PC-9 (cell line): ENCODE measurements around the gene TULP4. TPM values are rescaled to one million over a fixed set of nuclear protein-coding genes. Genes with fewer than 3 reads are reported as not detected.

Experiments used
- BruUV-seq: library from RNA; stranded (reverse); fragments of 400-500 nt; replicated peaks from 2 replicates; lab custom pipeline; 2021; lab: Mats Ljungman, UMichigan
- CTCF ChIA-PET: fragments of 300-600 bp; sonication (Branson Sonifier 250); formaldehyde crosslinking; loops from one replicate; lab custom pipeline; 2022; ENCODE audit warnings: antibody characterized with exemption; lab: Charles Lee
- POLR2A ChIA-PET: fragments of 300-600 bp; sonication (Branson Sonifier 250); formaldehyde crosslinking; loops from one replicate; lab custom pipeline; 2022; ENCODE audit warnings: antibody characterized with exemption; ENCODE audit not compliant: unreplicated experiment; lab: Charles Lee
- DNase-seq, 2 experiments: peaks; one replicate each; pipeline versions ENCODE4 v3.0.0 to v3.0.0-alpha.2; 2015 to 2022; ENCODE audit warnings: mixed read lengths in 1 of 2
- H2AFZ ChIP-seq: fragments of 200-600 bp; sonication (generic); 2 replicates; pipeline ENCODE4 v1.8.1; 2017; ENCODE audit warnings: antibody characterized with exemption
- H3F3A ChIP-seq: fragments of 200-600 bp; sonication (generic); 2 replicates; pipeline ENCODE4 v1.8.1; 2017; ENCODE audit warnings: antibody characterized with exemption, mild to moderate bottlenecking, low read depth; ENCODE audit not compliant: insufficient read depth
- H3K27ac ChIP-seq: fragments of 200-600 bp; sonication (generic); 2 replicates; pipeline ENCODE4 v1.6.1; 2016; ENCODE audit warnings: mixed run types
- H3K27me3 ChIP-seq: fragments of 200-600 bp; sonication (generic); 2 replicates; pipeline ENCODE4 v1.6.1; 2016; ENCODE audit warnings: low read depth, mixed run types; ENCODE audit not compliant: insufficient read depth
- H3K36me3 ChIP-seq: fragments of 200-600 bp; sonication (generic); 2 replicates; pipeline ENCODE4 v1.6.1; 2016; ENCODE audit warnings: low read depth, mixed run types
- H3K4me1 ChIP-seq: fragments of 200-600 bp; sonication (generic); replicated peaks from 2 replicates; pipeline ENCODE4 v1.6.1; 2016; ENCODE audit warnings: mixed run types; ENCODE audit not compliant: insufficient read depth
- H3K4me2 ChIP-seq: fragments of 200-600 bp; sonication (generic); 2 replicates; pipeline ENCODE4 v1.6.1; 2017; ENCODE audit warnings: mixed run types
- H3K4me3 ChIP-seq: fragments of 200-600 bp; sonication (generic); 2 replicates; pipeline ENCODE4 v1.6.1; 2016; ENCODE audit warnings: mixed run types
- H3K79me2 ChIP-seq: fragments of 200-600 bp; sonication (generic); 2 replicates; pipeline ENCODE4 v1.6.1; 2017; ENCODE audit warnings: low read depth, mixed run types
- H3K9me2 ChIP-seq: fragments of 200-600 bp; sonication (generic); 2 replicates; pipeline ENCODE4 v1.8.1; 2017; ENCODE audit warnings: mild to moderate bottlenecking; ENCODE audit not compliant: insufficient read depth
- H3K9me3 ChIP-seq: fragments of 200-600 bp; sonication (generic); 2 replicates; pipeline ENCODE4 v1.8.1; 2016; ENCODE audit warnings: low read depth; ENCODE audit not compliant: insufficient read depth
- H4K20me1 ChIP-seq: fragments of 200-600 bp; sonication (generic); 2 replicates; pipeline ENCODE4 v1.8.1; 2017; ENCODE audit not compliant: insufficient read depth
- CTCF ChIP-seq: fragments of 200-600 bp; sonication (generic); conservative IDR thresholded peaks from 2 replicates; pipeline ENCODE4 v1.6.1; 2017; ENCODE audit warnings: mixed run types, antibody characterized with exemption, mild to moderate bottlenecking, moderate library complexity
- EZH2 ChIP-seq: fragments of 200-600 bp; sonication (generic); IDR thresholded peaks from 2 replicates; pipeline ENCODE4 v1.8.0; 2017; ENCODE audit warnings: antibody characterized with exemption, low read depth
- intact Hi-C: fragments of 100-400 bp; cut with micrococcal nuclease; formaldehyde crosslinking; loops from one replicate; pipeline ENCODE4 v1.10.0; 2022; ENCODE audit not compliant: unreplicated experiment
- total RNA-seq: library from RNA; stranded (reverse); gene quantifications from 2 replicates; pipeline ENCODE4 v1.2.3, GENCODE V29; 2021

Gene TULP4
- total RNA-seq, 1 experiment from 2014 or later: 34.0 TPM

GRCh38 chr6:158439255-158439654 is 127.0 kb downstream of the TULP4 start:
- ChIA-PET CTCF (no interaction called here), POLR2A (no interaction called here)
- Histone ChIP-seq H3K27me3 (no peaks in the 10 kb centered on the region), H3F3A (no peaks in the 10 kb centered on the region), H4K20me1 (no peaks in the 10 kb centered on the region; the same call in 1 of the 2 replicates), H2AFZ (no peak overlapping the region), H3K36me3 (no peaks in the 10 kb centered on the region), H3K79me2 (no peaks in the 10 kb centered on the region), H3K4me3 (no peak overlapping the region), H3K9me2 (no peaks in the 10 kb centered on the region), H3K27ac (no peak overlapping the region), H3K4me2 (no peak overlapping the region), H3K9me3 (no peaks in the 10 kb centered on the region), H3K4me1 (no peaks in the 10 kb centered on the region)
- no peak for TF ChIP-seq CTCF
- TF ChIP-seq EZH2: no peak
- no TSS peak for BruUV-seq
- no peak for DNase-seq
- intact Hi-C loops: no loop called here

- Histone ChIP-seq H3K9me3 (no peaks in the 10 kb centered on the region), H3F3A (no peaks in the 10 kb centered on the region), H2AFZ (no peak overlapping the region), H3K4me3 (no peak overlapping the region), H3K9me2 (no peaks in the 10 kb centered on the region), H4K20me1 (no peaks in the 10 kb centered on the region; the same call in 1 of the 2 replicates), H3K4me2 (no peak overlapping the region), H3K4me1 (no peaks in the 10 kb centered on the region), H3K27me3 (no peaks in the 10 kb centered on the region), H3K27ac (no peak overlapping the region), H3K79me2 (no peaks in the 10 kb centered on the region), H3K36me3 (no peaks in the 10 kb centered on the region)
- no TSS peak for BruUV-seq
- intact Hi-C loops: no loop called here
- no peak for DNase-seq
- ChIA-PET POLR2A (no interaction called here), CTCF (no interaction called here)
- TF ChIP-seq EZH2: no peak
- TF ChIP-seq CTCF: no peak
Observed at GRCh38 chr6:158441716-158442215, 129.5 kb downstream of the TULP4 start.

- H3K4me1 ChIP-seq: no peaks in the 10 kb centered on the region
- no peak overlapping the region for H3K4me3 ChIP-seq
- no peaks in the 10 kb centered on the region for H3K9me3 ChIP-seq
- no peak overlapping the region for H3K4me2 ChIP-seq
- no peaks in the 10 kb centered on the region for H3K36me3 ChIP-seq
- no peaks in the 10 kb centered on the region; the same call in 1 of the 2 replicates for H4K20me1 ChIP-seq
- BruUV-seq: no TSS peak
- intact Hi-C loops: no loop called here
- no peaks in the 10 kb centered on the region for H3K79me2 ChIP-seq
- ChIA-PET POLR2A (no interaction called here), CTCF (no interaction called here)
- no peak overlapping the region for H3K27ac ChIP-seq
- DNase-seq: no peak
- H3F3A ChIP-seq: no peaks in the 10 kb centered on the region
- no peaks in the 10 kb centered on the region for H3K27me3 ChIP-seq
- no peaks in the 10 kb centered on the region for H3K9me2 ChIP-seq
- TF ChIP-seq EZH2 (no peak), CTCF (no peak)
- H2AFZ ChIP-seq: no peak overlapping the region
Observed at GRCh38 chr6:158442306-158442705, 130.0 kb downstream of the TULP4 start.
